ENCODE data around the gene ACP6.

GRCh38 chr1:147619741-147620140, 50.6 kb downstream of the ACP6 start:
- TF ChIP-seq FOXP2 (optimal IDR thresholded peaks at IDR 0.05; ENCODE audit: control extremely low read depth, extremely low read length, insufficient read depth) (no peak), EZH2 (IDR thresholded peaks at IDR 0.05) (no peak)
